GM12874 (cell line): Measurements from ENCODE around the gene C16orf87.

Experiments used
- TF ChIP-seq, protein P1 (sequence below): IDR thresholded peaks from 2 replicates; pipeline ENCODE4 v1.5.1; 2011; ENCODE audit warnings: low read depth, mild to moderate bottlenecking, control low read depth, low read length, moderate library complexity; ENCODE audit not compliant: insufficient read depth

Gene C16orf87

DNA sequence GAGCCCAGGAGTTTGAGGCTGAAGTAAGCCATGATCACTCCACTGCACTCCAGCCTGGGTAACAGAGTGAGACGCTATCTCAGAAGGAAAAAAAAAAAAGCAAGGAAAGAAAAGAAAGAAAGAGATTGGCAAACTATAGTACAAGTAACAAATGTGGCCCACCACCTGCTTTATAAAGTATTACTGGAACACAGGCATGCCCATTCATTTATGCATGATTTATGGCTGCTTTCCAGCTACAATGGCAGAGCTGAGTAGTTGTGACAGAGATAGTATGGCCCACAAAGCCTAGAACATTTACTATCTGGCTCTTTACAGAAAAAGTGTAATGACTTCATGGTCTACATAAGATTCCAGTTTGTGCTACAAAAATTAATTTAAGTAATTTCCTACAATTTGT is 23.6 kb downstream of the C16orf87 start:
- TF ChIP-seq, protein P1, sequence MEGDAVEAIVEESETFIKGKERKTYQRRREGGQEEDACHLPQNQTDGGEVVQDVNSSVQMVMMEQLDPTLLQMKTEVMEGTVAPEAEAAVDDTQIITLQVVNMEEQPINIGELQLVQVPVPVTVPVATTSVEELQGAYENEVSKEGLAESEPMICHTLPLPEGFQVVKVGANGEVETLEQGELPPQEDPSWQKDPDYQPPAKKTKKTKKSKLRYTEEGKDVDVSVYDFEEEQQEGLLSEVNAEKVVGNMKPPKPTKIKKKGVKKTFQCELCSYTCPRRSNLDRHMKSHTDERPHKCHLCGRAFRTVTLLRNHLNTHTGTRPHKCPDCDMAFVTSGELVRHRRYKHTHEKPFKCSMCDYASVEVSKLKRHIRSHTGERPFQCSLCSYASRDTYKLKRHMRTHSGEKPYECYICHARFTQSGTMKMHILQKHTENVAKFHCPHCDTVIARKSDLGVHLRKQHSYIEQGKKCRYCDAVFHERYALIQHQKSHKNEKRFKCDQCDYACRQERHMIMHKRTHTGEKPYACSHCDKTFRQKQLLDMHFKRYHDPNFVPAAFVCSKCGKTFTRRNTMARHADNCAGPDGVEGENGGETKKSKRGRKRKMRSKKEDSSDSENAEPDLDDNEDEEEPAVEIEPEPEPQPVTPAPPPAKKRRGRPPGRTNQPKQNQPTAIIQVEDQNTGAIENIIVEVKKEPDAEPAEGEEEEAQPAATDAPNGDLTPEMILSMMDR, result no peak

DNA sequence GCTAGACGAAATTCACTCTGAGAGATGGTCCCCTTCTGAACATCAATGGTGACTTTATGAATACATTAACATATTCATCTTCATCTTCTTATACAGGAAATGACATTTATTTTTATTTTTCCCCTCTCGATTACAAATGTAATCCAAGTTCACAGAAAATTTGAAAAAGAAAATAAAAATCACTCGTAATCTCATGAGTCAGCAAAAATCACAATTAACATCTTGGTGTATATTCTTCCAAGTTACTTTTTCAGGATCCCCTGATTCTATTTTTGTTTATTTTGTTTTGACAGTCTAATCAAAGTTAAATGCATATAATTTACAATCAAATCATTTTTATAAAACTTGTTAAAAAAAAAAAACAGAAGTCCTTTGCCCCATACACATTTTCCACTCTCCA is 27.6 kb downstream of the C16orf87 start:
- TF ChIP-seq, protein P1, result no peak

DNA sequence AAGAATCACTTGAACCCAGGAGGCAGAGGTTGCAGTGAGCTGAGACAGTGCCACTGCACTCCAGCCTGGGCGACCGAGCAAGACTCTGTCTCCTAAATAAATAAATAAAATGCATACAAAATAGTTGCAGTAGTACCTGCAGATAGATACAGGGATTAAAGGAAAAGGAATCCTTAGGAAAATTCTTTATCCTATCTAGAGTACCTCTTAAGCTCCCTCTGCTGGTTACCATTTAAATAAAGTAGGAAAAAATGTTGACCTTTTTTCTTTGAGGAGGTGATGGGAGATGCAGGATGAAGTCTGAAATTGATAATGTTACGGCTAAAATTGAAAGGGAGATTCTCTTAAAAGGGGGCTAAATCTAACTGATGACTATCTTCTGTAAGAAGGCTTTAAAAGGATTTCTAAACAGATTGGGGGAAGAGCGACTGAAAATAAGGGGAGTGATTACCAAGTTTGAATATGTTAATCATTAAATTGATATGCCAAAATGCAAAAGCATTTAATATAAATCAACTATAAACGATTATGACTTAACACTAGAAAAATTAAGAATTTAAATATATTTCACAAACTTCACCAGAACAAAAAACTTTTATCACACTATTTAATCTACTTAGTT is 29.4 kb downstream of the C16orf87 start:
- TF ChIP-seq, protein P1, result no peak

DNA sequence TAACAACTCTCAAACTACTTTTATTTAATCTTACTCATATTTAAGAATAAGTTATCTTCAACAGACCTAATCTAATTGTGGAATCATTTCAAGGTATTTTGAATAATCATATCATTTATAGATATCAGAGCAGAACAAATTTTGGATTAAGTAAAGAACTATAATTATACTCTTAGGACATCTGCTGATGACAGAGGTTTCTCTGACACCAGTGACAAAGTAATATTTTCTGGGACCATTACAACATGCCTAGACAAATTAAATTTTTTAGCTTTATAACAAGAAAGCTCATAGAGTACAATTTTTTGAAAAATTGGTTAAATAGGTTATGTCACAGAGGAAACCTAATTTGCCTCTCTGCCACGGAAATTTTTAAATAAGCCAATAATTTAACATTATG is 30.5 kb downstream of the C16orf87 start:
- TF ChIP-seq, protein P1, result no peak

DNA sequence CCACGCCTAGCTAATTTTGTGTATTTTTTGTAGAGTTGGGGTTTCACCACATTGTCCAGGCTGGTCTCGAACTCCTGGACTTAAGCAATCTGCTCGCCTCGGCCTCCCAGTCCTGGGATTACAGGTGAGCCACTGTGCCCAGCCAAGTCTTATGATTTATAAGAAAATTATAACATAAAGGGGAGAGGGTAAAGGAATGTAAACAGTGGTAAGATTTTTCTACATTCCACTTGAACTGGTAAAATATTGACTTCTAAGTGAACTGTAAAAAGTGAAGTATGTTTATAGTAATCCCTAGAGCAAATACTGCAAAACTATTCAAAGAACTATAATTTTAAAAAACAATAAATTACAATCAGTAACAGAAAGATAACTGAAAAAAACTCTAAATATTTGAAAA is 33.5 kb downstream of the C16orf87 start:
- TF ChIP-seq, protein P1, result no peak

DNA sequence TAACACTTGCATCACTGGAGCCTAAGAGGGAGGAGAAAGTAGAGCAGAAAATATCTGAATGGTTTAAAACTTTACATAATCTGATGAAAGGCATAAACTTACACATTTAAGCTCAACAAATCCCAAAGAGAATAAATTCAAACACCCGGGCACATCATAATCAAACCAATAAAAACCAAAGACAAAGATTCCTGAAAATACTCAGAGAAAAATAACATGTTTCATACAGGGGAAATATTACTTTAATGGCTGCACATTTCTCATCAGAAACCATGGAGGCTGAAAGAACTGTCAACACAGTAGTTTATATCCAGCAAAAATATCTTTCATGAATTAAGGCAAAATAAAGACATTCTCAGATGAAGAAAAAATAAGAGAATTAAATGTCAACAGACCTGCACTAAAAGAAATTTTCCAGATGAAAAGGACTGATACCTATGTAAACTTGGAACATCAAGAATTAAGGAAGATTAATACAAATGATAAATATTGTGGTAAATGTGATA is 34.2 kb downstream of the C16orf87 start:
- TF ChIP-seq, protein P1, result no peak

DNA sequence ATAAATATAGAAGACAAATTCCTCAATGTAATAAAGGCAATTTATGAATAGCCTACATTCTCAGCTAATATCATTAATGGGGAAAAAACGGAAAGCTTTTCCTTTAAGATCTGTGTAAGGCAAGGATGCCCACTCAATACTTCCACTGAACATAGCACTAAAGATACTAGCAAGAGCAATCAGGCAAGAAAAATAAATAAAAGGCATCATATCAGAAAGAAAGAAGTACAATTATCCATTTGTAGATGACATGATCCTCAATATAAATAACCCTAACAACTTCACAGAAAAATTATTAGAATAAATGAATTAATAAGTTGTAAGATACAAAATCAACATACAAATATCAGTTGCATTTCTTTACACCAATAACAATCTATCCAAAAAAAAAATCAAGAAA is 37.1 kb downstream of the C16orf87 start:
- TF ChIP-seq, protein P1, result no peak
